NCI-H1417 (cell line): ENCODE measurements around the gene MAT1A.
A peak's percentile ranks its signal among the peaks of the same experiment; 100 is the strongest.
"Not testable (repeated sequence)": the region's sequence is repeated elsewhere in the genome, so short reads cannot be mapped to it uniquely, and the experiment has no call there.

ENCODE experiments used
- DNase-seq, 3 experiments: peaks; one replicate each; lab custom pipeline; 2025; lab: John Stamatoyannopoulos, UW

Gene MAT1A

GRCh38 chr10:80264081-80265056, 25.1 kb downstream of the MAT1A start:
- no peak for DNase-seq

DNA sequence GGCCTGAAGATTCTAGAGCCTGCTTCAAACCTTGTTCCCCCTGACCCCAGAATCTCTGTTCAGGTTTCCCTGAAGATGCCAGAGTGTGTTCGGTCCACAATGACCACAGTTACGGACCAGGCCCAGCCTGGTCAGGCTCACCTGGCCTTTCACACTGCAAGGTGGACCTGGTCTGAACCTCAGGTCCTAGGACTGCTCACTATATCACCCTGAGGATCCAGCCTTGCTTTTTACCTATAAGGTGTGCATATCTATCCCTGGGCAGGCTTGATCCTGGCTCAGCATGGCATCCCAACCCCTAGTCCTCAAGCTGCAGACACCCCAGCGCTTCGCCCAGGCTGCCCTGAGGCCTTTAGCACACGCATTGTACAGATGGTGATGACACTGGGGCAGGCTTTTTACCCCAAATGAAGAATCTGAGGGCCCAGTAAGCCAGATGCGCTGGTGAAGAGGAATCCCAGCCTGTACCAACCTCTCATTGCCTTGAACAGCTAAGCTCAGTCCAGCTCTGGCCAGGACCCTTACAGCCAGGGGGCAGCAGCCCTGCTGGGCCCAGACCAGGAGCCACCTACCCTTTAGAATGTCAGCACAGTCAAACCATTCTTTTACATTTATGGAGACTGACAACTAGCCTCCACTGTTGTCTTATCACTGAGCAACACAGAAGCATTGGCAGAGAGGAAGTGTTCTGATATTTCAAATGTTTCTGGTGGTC, 28.0 kb downstream of the MAT1A start:
- DNase-seq: no peak

GRCh38 chr10:80260295-80261243, 28.9 kb downstream of the MAT1A start:
- peak; percentile 23 to 58 (median 47) for DNase-seq

DNA sequence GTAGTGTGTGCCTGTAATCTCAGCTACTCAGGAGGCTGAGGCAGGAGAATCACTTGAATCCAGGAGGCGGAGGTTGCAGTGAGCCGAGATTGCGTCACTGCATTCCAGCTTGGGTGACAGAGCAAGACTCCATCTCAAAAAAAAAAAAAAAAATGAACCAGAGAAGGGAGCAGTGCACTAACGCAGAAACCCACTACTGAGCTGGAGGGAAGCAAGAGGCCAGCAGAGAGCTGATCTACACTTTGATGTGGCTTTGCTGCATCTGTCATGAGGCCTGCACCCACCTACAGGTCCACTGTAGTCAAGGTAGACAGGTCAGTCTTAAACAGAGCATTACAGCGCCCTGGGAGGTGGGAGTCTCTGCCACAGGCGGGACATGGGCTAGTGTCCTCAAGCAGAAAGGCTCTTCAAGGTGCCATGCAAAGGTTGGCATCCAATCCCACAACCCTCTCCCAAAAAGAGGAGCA, 30.0 kb downstream of the MAT1A start:
- no peak for DNase-seq

- peak in 2 of 3 experiments; percentile 12 to 52 for DNase-seq
Observed at GRCh38 chr10:80256798-80257197, 32.7 kb downstream of the MAT1A start.

GRCh38 chr10:80254726-80255125, 34.7 kb downstream of the MAT1A start:
- DNase-seq: not testable (repeated sequence)

- DNase-seq: peak in 2 of 3 experiments; percentile 9 to 15
Observed at GRCh38 chr10:80253963-80254271, 35.5 kb downstream of the MAT1A start.

GRCh38 chr10:80253266-80253962, 36.0 kb downstream of the MAT1A start:
- no peak for DNase-seq

DNA sequence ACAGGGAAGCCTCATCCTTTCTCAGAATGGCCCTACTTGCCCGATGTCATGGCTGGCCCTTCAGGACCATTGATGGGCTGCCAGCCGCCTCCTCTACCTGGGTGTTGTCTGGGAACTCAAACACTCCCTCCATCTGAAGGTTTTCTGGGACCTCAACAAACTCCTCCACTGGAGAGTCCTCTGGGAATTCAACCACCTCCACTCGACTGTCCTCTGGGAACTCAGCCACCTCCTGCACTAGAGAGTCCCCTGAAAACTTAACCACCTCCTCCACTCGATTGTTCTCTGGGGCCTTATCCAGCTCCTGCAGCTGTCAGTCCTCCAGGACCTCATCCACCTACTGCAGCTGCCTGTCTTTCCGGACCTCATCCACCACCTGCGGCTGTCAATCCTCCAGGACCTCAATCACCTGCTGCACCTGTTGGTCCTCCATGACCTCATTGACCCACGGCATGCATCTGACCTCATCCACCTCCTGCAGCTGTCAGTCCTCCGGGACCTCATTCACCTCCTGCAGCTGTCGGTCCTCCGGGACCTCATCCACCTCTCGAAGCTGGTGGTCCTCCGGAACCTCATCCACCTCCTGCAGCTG, 37.1 kb downstream of the MAT1A start:
- peak in 1 of 3 experiments; percentile 27 for DNase-seq

DNA sequence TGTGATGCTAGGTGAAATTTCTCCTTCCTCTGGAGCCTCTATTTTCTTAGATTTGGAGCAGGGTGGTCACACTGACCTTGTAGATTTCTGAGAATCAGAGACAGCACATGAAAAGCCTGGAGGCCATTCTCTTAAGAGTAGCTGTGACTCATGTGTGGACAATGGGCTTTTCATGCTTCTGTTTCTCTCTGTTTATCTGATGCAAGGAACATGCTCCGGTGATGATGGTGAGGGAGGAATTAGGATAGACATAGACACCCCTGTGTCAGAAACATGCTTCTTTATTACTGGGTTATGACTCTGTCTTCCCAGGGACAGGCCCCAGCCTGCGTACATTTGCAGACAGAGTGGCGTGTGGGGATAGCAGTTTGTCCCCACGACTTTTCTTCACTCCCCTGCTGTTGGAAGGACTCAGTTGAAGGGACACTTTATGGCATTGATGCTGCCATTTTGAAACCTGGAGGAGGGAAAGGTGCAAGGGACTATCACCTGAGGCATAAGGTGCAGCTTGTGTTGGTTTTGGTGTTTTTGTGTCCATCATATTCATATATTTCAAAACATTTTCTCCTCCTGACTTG, 37.7 kb downstream of the MAT1A start:
- DNase-seq: not testable (repeated sequence)

- not testable (repeated sequence) for DNase-seq
Observed at GRCh38 chr10:80250399-80250798, 39.1 kb downstream of the MAT1A start.

DNA sequence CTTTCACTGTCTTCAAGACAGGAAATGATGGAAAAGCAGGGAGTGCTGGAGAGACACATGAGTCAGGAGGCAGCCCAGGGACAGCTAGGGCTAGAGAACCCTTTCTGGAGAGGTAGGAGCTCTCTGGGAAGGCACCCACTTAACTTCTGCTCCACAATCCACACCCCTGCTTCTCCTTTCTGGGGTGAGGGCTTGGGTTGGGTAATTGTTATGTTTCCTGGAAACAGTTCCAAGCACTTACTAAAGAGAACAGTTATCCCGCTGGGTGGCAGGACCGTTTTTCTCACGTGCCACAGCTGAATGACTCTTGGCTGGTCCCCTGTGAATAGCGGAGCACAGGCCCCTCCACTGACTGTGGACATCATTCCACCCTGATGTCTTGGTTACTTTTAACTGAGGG, 39.6 kb downstream of the MAT1A start:
- not testable (repeated sequence) for DNase-seq

- DNase-seq: not testable (repeated sequence)
Observed at GRCh38 chr10:80247611-80248010, 41.8 kb downstream of the MAT1A start.

DNA sequence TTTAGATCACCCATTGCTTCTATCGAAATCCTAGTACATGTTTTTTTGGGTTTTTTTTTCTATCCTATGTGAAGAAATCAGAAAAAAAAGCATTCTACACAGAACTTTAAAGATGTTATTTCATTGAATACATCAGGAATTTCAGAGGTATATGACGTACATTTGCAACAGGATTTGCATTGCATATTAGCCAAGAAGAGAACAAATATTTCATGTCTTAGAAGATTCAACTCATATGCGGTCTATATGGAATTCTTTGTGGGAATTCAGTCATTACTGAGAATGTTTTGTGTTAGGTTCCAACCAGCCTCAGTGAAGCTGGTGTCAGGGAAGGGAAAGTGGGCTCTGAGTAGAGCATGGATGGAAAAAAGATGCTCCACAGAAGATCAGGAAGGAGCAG, 45.1 kb downstream of the MAT1A start:
- not testable (repeated sequence) for DNase-seq

DNA sequence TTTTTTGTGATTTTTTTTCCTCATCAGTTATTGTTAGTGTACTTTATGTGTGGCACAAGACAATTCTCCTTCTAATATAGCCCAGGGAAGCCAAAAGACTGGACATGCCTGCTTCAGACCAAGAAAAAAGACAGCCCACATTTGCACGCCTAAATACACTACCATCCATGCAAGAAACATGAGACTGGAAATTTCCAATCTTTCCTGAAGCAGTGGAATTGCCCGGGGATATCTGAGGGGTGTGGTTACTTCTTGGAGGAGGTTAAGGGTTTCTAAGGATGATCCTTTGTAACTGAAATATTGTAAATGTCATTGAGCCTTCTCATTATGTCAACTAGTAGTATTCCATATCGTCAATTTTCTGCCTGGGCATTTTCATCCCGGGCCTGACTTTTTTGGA, 47.1 kb downstream of the MAT1A start:
- not testable (repeated sequence) for DNase-seq

DNA sequence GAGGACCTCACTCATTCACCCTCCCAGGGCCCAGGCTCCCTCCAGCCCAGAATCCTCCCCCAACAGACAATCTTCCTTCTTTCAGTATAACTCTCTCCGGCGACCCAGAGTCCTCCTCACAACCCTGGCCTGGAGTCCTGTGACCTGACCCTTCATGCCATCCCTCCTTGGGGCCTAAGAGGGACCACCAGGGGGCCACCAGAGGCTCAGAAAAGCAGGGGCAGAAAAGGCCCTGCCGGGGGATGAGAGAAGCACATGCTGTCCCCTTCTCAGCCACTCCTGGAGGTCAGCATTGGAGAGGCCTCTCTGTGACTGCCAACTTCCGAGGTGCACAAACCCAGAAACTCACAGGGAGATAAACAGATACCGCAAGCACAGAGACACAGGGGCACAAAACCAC, 53.0 kb downstream of the MAT1A start:
- not testable (repeated sequence) for DNase-seq

DNA sequence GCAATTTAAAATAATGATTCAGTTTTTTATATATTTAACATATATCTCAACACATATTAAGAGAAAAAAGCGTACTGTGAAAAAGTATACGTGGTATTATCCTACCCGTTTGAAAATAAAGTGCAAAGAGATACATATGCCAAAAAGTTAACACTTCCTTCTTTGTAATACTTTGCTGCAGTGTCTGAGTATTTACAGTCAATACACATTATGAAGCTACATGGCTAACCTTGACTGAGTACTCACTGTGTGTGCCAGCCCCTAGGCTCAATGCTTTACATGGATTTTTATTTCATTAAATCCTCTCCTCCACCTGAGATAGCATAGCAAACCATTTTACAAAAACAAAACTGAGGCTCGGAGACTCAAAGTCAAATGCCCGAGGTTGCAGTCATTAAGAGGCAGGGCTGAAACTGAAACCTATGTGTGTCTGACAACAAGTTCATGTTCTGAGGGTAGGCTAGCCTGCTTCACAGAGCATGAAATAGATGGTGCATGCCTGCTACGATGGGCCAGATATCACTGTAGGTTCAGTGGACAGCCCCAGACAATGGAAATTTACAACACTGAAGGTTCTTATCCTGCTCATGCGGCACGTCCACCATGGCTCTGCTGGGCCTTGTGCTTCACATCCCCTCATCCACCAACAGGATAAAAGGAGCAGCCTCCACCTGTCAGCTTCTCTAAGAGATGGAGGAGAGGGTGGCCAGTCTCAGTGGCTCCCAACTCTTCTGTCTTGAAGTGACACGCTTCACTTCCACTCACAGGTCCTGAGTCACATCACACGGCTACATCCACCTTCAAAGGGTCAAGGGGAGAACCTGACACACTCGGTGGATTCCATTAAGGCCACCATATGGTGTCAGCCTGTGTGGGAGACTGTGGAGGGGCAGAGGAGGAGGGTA, 54.9 kb downstream of the MAT1A start:
- DNase-seq: not testable (repeated sequence)

GRCh38 chr10:80233871-80234270, 55.6 kb downstream of the MAT1A start:
- not testable (repeated sequence) for DNase-seq

GRCh38 chr10:80226723-80227122, 62.7 kb downstream of the MAT1A start:
- DNase-seq: not testable (repeated sequence)
